Osteoblast (primary cell): ENCODE results near the gene PTTG2. TPM values are rescaled to one million over a fixed set of nuclear protein-coding genes. Genes with fewer than 3 reads are reported as not detected.

Experiments used
- DNase-seq: peaks from one replicate; pipeline ENCODE4 v3.0.0; 2011; ENCODE audit warnings: low spot score, mixed read lengths; ENCODE audit not compliant: insufficient read length; ENCODE audit errors: missing footprints
- H2AFZ ChIP-seq: 2 replicates; pipeline ENCODE4 v1.6.0; 2011; ENCODE audit warnings: mild to moderate bottlenecking, low read length
- H3K27ac ChIP-seq: 2 replicates; pipeline ENCODE4 v1.5.1; 2011; ENCODE audit warnings: mild to moderate bottlenecking, low read depth, low read length, moderate library complexity
- H3K27me3 ChIP-seq: 2 replicates; pipeline ENCODE4 v1.6.0; 2012; ENCODE audit warnings: mild to moderate bottlenecking, control low read depth, inconsistent platforms, low read length, moderate library complexity; ENCODE audit not compliant: insufficient read depth
- H3K36me3 ChIP-seq: 2 replicates; pipeline ENCODE4 v1.5.1; 2011; ENCODE audit warnings: mild to moderate bottlenecking, low read length, control low read depth, moderate library complexity; ENCODE audit not compliant: insufficient read depth
- H3K4me1 ChIP-seq: 2 replicates; pipeline ENCODE4 v1.5.1; 2011; ENCODE audit warnings: mild to moderate bottlenecking, low read length, control low read depth, moderate library complexity; ENCODE audit not compliant: insufficient read depth
- H3K4me2 ChIP-seq: 2 replicates; pipeline ENCODE4 v1.6.0; 2011; ENCODE audit warnings: mild to moderate bottlenecking, low read length; ENCODE audit not compliant: insufficient read depth
- H3K4me3 ChIP-seq: fragments of 200-600 bp; sonication (generic); 3 replicates; pipeline ENCODE4 v1.5.1; 2012; ENCODE audit warnings: mild to moderate bottlenecking, low read length, inconsistent platforms; ENCODE audit not compliant: insufficient read depth
- H3K79me2 ChIP-seq: 2 replicates; pipeline ENCODE4 v1.6.0; 2012; ENCODE audit warnings: mild to moderate bottlenecking, low read length, control low read depth, inconsistent platforms; ENCODE audit not compliant: insufficient read depth
- H3K9me3 ChIP-seq: 2 replicates; pipeline ENCODE4 v1.5.1; 2011; ENCODE audit warnings: low read depth, low read length, control low read depth
- H4K20me1 ChIP-seq: 2 replicates; pipeline ENCODE4 v1.6.0; 2012; ENCODE audit warnings: mild to moderate bottlenecking, low read length, control low read depth; ENCODE audit not compliant: insufficient read depth
- CTCF ChIP-seq: IDR thresholded peaks from 2 replicates; pipeline ENCODE4 v1.5.1; 2011; ENCODE audit warnings: mild to moderate bottlenecking, low read depth, low read length, moderate library complexity; ENCODE audit errors: extremely low read depth
- total RNA-seq: library from RNA; depleted of rRNA; stranded (reverse); fragments of >200 nt; gene quantifications from 2 replicates; pipeline ENCODE4 v1.2.3, GENCODE V29; 2012

Gene PTTG2
- total RNA-seq, 1 donor = not detected

GRCh38 chr4:37995299-37995821 lies 35.2 kb downstream of the PTTG2 start:
- no peaks in the 10 kb centered on the region for H3K27me3 ChIP-seq
- DNase-seq = no peak
- no peak overlapping the region for H3K27ac ChIP-seq
- H2AFZ ChIP-seq = no peak overlapping the region
- H3K79me2 ChIP-seq = peaks cover 76% of the 10 kb centered on the region
- no peak overlapping the region for H3K4me3 ChIP-seq
- no peaks in the 10 kb centered on the region for H3K36me3 ChIP-seq
- no peaks in the 10 kb centered on the region for H3K4me1 ChIP-seq
- no peak overlapping the region for H3K4me2 ChIP-seq
- TF ChIP-seq CTCF = no peak
- H4K20me1 ChIP-seq = peaks cover 19% of the 10 kb centered on the region
- H3K9me3 ChIP-seq = no peaks in the 10 kb centered on the region

GRCh38 chr4:37995981-37996775 lies 36.0 kb downstream of the PTTG2 start:
- no peaks in the 10 kb centered on the region for H3K36me3 ChIP-seq
- H3K9me3 ChIP-seq = no peaks in the 10 kb centered on the region
- no peak for TF ChIP-seq CTCF
- H3K79me2 ChIP-seq = peaks cover 75% of the 10 kb centered on the region
- no peak overlapping the region for H3K27ac ChIP-seq
- H3K4me1 ChIP-seq = no peaks in the 10 kb centered on the region
- no peak overlapping the region for H3K4me3 ChIP-seq
- H3K4me2 ChIP-seq = no peak overlapping the region
- no peaks in the 10 kb centered on the region for H3K27me3 ChIP-seq
- no peak for DNase-seq
- peaks cover 19% of the 10 kb centered on the region for H4K20me1 ChIP-seq
- H2AFZ ChIP-seq = no peak overlapping the region

GRCh38 chr4:37998226-37998625 lies 38.0 kb downstream of the PTTG2 start:
- H3K27me3 ChIP-seq = no peaks in the 10 kb centered on the region
- peaks cover 21% of the 10 kb centered on the region for H4K20me1 ChIP-seq
- H3K4me1 ChIP-seq = no peaks in the 10 kb centered on the region
- H3K79me2 ChIP-seq = peaks cover 80% of the 10 kb centered on the region
- H2AFZ ChIP-seq = no peak overlapping the region
- no peaks in the 10 kb centered on the region for H3K9me3 ChIP-seq
- no peak overlapping the region for H3K4me3 ChIP-seq
- H3K4me2 ChIP-seq = no peak overlapping the region
- no peaks in the 10 kb centered on the region for H3K36me3 ChIP-seq
- DNase-seq = no peak
- H3K27ac ChIP-seq = no peak overlapping the region
- no peak for TF ChIP-seq CTCF

GRCh38 chr4:37999000-37999716 lies 39.0 kb downstream of the PTTG2 start:
- Histone ChIP-seq H3K27me3 (no peaks in the 10 kb centered on the region), H3K36me3 (no peaks in the 10 kb centered on the region), H2AFZ (no peak overlapping the region), H3K9me3 (no peaks in the 10 kb centered on the region), H3K27ac (no peak overlapping the region), H4K20me1 (peaks cover 25% of the 10 kb centered on the region), H3K4me1 (peaks cover 5% of the 10 kb centered on the region), H3K79me2 (peaks cover 84% of the 10 kb centered on the region), H3K4me2 (no peak overlapping the region), H3K4me3 (no peak overlapping the region)
- no peak for DNase-seq
- no peak for TF ChIP-seq CTCF
